ENCODE data around the gene USP47. TPM values are rescaled to one million over a fixed set of nuclear protein-coding genes. Genes with fewer than 3 reads are reported as not detected.

USP47 gene, protein sequence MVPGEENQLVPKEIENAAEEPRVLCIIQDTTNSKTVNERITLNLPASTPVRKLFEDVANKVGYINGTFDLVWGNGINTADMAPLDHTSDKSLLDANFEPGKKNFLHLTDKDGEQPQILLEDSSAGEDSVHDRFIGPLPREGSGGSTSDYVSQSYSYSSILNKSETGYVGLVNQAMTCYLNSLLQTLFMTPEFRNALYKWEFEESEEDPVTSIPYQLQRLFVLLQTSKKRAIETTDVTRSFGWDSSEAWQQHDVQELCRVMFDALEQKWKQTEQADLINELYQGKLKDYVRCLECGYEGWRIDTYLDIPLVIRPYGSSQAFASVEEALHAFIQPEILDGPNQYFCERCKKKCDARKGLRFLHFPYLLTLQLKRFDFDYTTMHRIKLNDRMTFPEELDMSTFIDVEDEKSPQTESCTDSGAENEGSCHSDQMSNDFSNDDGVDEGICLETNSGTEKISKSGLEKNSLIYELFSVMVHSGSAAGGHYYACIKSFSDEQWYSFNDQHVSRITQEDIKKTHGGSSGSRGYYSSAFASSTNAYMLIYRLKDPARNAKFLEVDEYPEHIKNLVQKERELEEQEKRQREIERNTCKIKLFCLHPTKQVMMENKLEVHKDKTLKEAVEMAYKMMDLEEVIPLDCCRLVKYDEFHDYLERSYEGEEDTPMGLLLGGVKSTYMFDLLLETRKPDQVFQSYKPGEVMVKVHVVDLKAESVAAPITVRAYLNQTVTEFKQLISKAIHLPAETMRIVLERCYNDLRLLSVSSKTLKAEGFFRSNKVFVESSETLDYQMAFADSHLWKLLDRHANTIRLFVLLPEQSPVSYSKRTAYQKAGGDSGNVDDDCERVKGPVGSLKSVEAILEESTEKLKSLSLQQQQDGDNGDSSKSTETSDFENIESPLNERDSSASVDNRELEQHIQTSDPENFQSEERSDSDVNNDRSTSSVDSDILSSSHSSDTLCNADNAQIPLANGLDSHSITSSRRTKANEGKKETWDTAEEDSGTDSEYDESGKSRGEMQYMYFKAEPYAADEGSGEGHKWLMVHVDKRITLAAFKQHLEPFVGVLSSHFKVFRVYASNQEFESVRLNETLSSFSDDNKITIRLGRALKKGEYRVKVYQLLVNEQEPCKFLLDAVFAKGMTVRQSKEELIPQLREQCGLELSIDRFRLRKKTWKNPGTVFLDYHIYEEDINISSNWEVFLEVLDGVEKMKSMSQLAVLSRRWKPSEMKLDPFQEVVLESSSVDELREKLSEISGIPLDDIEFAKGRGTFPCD (N-terminal part only)
- polyA plus RNA-seq (2011; rRNA removed) (31.3 and 32.8 TPM in 2 replicates), polyA plus RNA-seq (2017; fragmentation: RNase III; extraction: RNeasy Plus Mini Kit Qiagen cat#74134 plus additional on column Dnase treatment) (31.0 to 31.8 TPM (median 31.4 TPM) in 3 replicates), polyA minus RNA-seq (2011; rRNA and poly(A)+ RNA removed) (20.9 and 23.6 TPM in 2 replicates)
- 6.2 and 6.6 TPM in 2 replicates for polyA plus RNA-seq (2012; cell fraction: cytosol; rRNA removed)
- polyA plus RNA-seq (2012; cell fraction: nucleus; rRNA removed) = 4.2 and 7.8 TPM in 2 replicates

DNA sequence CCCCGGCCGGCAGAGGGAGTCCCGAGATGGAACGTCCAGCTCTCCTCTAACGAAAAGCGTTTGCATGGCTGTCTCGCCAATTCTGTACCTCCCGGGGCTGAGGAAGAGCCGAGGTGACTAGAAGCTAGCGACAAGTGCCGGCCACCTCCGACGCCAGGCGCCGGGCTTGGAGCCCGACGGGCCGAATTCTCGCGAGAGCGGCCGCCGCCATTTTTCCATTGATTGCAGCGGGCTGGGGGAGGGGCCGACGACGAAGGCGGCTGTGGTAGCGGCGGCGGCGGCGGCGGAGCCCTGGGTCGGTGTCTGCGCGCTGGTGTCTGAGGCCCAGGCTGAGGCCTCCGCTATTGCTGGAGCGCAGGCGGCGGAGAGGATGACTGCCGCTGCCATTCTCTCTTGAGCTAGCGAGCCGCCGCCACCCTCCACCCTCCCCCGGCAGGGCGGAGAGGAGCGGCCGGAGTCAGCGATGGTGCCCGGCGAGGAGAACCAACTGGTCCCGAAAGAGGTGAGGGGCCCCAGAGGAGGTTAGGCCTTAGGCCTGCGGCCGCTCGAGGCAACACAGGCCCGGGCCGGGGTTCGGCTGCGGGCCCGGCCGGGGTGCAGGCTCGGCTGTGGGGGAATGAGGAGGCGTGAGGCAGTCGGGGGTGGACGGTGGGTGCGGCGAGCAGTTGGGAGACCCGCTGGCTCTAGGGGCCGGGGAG, at the start of gene USP47:
TSS of gene USP47 (plus strand) at position 250 of the 698 bp plus-strand sequence. CDS start at position 464, 214 bp downstream.
- H3K4me2 ChIP-seq = peak within 1 kb of the TSS; percentile 92
- FAIRE-seq (no peak), DNase-seq (ENCODE audit: low read depth in 1 of 2, low spot score in 1 of 2) (peak; percentile 77 to 90), ATAC-seq (peak; percentile 82 to 87)
- WGBS (ENCODE audit: missing lambda C conversion rate) = 1% methylated on average over 15 of the region's 70 CpGs
- peak within 1 kb of the TSS; percentile 91 to 96 for H3K27ac ChIP-seq
- peaks cover 29% of the 10 kb centered on the region for H3K4me1 ChIP-seq
- CTCF ChIA-PET = interaction anchor here (0.9 to 5.6 kb wide), 9 partner anchors 12 to 440 kb away, joined by 3 to 39 read pairs (median 3); no protein-coding TSS in a partner anchor
- no peaks in the 10 kb centered on the region for H3K9me3 ChIP-seq
- H3K4me3 ChIP-seq = peak within 1 kb of the TSS; percentile 90
- POLR2A ChIA-PET = interaction anchor here (0.5 to 2.5 kb wide), 7 partner anchors 23 to 1158 kb away, joined by 3 to 9 read pairs (median 5); partner anchors contain the start of gene EIF4G2
- TF ChIP-seq HDAC2 (IDR thresholded peaks at IDR 0.05) (no peak), POLR2AphosphoS2 (conservative IDR thresholded peaks at IDR 0.05; ENCODE audit: low read length) (no peak), SMC3 (IDR thresholded peaks at IDR 0.05) (no peak; the same call in 2 of the 3 replicates), ZNF302 (CRISPR knock-in tag; IDR thresholded peaks at IDR 0.05) (no peak), CBX2 (IDR thresholded peaks at IDR 0.05; ENCODE audit: borderline replicate concordance, low read depth) (no peak), HOXB5 (CRISPR knock-in tag; IDR thresholded peaks at IDR 0.05) (no peak), MAFK (IDR thresholded peaks at IDR 0.05; ENCODE audit: partially characterized antibody) (no peak), FOSB (CRISPR knock-in tag; IDR thresholded peaks at IDR 0.05) (no peak), NPAS2 (CRISPR knock-in tag; IDR thresholded peaks at IDR 0.05; ENCODE audit: borderline replicate concordance) (no peak), ZSCAN20 (CRISPR knock-in tag; IDR thresholded peaks at IDR 0.05) (no peak), RAD21 (conservative IDR thresholded peaks at IDR 0.05 in 1 of 2, IDR thresholded peaks at IDR 0.05 in 1 of 2) (no peak), CBX8 (IDR thresholded peaks at IDR 0.05) (no peak), CHD2 (IDR thresholded peaks at IDR 0.05; ENCODE audit: low read length, partially characterized antibody) (peak; percentile 94), CHD4 (IDR thresholded peaks at IDR 0.05; ENCODE audit: borderline replicate concordance) (no peak), RNF2 (IDR thresholded peaks at IDR 0.05; ENCODE audit: borderline replicate concordance, low read depth) (no peak), EP300 (IDR thresholded peaks at IDR 0.05) (no peak), MAZ (IDR thresholded peaks at IDR 0.05; ENCODE audit: borderline replicate concordance, low read depth, low read length) (no peak), HEYL (CRISPR knock-in tag; IDR thresholded peaks at IDR 0.05) (no peak), NFE2L2 (conservative IDR thresholded peaks at IDR 0.05; ENCODE audit: low read length) (no peak), HOXB13 (CRISPR knock-in tag; IDR thresholded peaks at IDR 0.05; ENCODE audit: low read depth) (no peak), PHF8 (IDR thresholded peaks at IDR 0.05; ENCODE audit: borderline replicate concordance, low read depth) (peak; percentile 77), HOXA7 (CRISPR knock-in tag; IDR thresholded peaks at IDR 0.05) (no peak), FOXS1 (CRISPR knock-in tag; IDR thresholded peaks at IDR 0.05) (no peak)
- TF ChIP-seq, protein P1, sequence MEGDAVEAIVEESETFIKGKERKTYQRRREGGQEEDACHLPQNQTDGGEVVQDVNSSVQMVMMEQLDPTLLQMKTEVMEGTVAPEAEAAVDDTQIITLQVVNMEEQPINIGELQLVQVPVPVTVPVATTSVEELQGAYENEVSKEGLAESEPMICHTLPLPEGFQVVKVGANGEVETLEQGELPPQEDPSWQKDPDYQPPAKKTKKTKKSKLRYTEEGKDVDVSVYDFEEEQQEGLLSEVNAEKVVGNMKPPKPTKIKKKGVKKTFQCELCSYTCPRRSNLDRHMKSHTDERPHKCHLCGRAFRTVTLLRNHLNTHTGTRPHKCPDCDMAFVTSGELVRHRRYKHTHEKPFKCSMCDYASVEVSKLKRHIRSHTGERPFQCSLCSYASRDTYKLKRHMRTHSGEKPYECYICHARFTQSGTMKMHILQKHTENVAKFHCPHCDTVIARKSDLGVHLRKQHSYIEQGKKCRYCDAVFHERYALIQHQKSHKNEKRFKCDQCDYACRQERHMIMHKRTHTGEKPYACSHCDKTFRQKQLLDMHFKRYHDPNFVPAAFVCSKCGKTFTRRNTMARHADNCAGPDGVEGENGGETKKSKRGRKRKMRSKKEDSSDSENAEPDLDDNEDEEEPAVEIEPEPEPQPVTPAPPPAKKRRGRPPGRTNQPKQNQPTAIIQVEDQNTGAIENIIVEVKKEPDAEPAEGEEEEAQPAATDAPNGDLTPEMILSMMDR (IDR thresholded peaks at IDR 0.05) = peak; percentile 37; the same call in 2 of the 3 replicates
- TF ChIP-seq, protein P2, sequence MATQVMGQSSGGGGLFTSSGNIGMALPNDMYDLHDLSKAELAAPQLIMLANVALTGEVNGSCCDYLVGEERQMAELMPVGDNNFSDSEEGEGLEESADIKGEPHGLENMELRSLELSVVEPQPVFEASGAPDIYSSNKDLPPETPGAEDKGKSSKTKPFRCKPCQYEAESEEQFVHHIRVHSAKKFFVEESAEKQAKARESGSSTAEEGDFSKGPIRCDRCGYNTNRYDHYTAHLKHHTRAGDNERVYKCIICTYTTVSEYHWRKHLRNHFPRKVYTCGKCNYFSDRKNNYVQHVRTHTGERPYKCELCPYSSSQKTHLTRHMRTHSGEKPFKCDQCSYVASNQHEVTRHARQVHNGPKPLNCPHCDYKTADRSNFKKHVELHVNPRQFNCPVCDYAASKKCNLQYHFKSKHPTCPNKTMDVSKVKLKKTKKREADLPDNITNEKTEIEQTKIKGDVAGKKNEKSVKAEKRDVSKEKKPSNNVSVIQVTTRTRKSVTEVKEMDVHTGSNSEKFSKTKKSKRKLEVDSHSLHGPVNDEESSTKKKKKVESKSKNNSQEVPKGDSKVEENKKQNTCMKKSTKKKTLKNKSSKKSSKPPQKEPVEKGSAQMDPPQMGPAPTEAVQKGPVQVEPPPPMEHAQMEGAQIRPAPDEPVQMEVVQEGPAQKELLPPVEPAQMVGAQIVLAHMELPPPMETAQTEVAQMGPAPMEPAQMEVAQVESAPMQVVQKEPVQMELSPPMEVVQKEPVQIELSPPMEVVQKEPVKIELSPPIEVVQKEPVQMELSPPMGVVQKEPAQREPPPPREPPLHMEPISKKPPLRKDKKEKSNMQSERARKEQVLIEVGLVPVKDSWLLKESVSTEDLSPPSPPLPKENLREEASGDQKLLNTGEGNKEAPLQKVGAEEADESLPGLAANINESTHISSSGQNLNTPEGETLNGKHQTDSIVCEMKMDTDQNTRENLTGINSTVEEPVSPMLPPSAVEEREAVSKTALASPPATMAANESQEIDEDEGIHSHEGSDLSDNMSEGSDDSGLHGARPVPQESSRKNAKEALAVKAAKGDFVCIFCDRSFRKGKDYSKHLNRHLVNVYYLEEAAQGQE (IDR thresholded peaks at IDR 0.05) = peak; percentile 88
- TF ChIP-seq, protein P3, sequence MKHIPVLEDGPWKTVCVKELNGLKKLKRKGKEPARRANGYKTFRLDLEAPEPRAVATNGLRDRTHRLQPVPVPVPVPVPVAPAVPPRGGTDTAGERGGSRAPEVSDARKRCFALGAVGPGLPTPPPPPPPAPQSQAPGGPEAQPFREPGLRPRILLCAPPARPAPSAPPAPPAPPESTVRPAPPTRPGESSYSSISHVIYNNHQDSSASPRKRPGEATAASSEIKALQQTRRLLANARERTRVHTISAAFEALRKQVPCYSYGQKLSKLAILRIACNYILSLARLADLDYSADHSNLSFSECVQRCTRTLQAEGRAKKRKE (CRISPR knock-in tag; IDR thresholded peaks at IDR 0.05; ENCODE audit: low read depth) = no peak
- TF ChIP-seq, protein P4, sequence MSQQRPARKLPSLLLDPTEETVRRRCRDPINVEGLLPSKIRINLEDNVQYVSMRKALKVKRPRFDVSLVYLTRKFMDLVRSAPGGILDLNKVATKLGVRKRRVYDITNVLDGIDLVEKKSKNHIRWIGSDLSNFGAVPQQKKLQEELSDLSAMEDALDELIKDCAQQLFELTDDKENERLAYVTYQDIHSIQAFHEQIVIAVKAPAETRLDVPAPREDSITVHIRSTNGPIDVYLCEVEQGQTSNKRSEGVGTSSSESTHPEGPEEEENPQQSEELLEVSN (IDR thresholded peaks at IDR 0.05; ENCODE audit: borderline replicate concordance, low read depth) = peak; percentile 55; the same call in 1 of the 2 replicates
